Vagina (tissue), 2 donors: ENCODE results near the gene LYPD4.

Experiments
- CTCF ChIP-seq, 3 experiments: fragments of 450-650 bp in 2 of 3; fragments of 200-600 bp in 1 of 3; sonication (generic) in 1 of 3; IDR thresholded peaks; one replicate each; pipeline ENCODE4 v1.5.1; 2017 to 2019; ENCODE audit warnings: antibody characterized with exemption in 3 of 3, mild to moderate bottlenecking in 2 of 3, moderate library complexity in 2 of 3
- POLR2A ChIP-seq, 2 donors: fragments of 450-650 bp; IDR thresholded peaks; one replicate each; pipeline ENCODE4 v1.6.1; 2017; ENCODE audit warnings: antibody characterized with exemption in 2 of 2, mild to moderate bottlenecking in 2 of 2, moderate library complexity in 2 of 2
- POLR2AphosphoS5 ChIP-seq, 2 donors: sonication (generic); formaldehyde crosslinking; IDR thresholded peaks; one replicate each; pipeline ENCODE4 v1.9.0; 2017; ENCODE audit warnings: antibody characterized with exemption in 2 of 2, mild to moderate bottlenecking in 2 of 2, low read depth in 1 of 2; ENCODE audit not compliant: insufficient read depth in 1 of 2

- no peak for TF ChIP-seq POLR2A (IDR thresholded peaks at IDR 0.05)
- TF ChIP-seq CTCF (IDR thresholded peaks at IDR 0.05) = no peak
- TF ChIP-seq POLR2AphosphoS5 (IDR thresholded peaks at IDR 0.05; ENCODE audit: insufficient read depth in 1 of 2, low read depth in 1 of 2) = no peak
Observed at GRCh38 chr19:41861846-41862245, 17.4 kb upstream of the LYPD4 start.
